Psoas muscle (tissue), 8 donors: ENCODE data around the gene TIMM44. TPM values are rescaled to one million over a fixed set of nuclear protein-coding genes. Genes with fewer than 3 reads are reported as not detected.

Source experiments
- ATAC-seq, 4 donors: fragments of 200-7000 bp; cut with Tn5 transposase; one replicate each; pipeline ENCODE4 v1.9.1; 2020; ENCODE audit warnings: moderate library complexity in 3 of 4, mild to moderate bottlenecking in 2 of 4
- DNase-seq, 2 donors: peaks; one replicate each; pipeline ENCODE4 v3.0.0-alpha.2; 2020
- H3K27ac ChIP-seq: fragments of 200-600 bp; one replicate; pipeline ENCODE4 v1.8.0; 2022
- H3K27me3 ChIP-seq, 3 donors: fragments of 200-600 bp in 1 of 3; one replicate each; pipeline versions ENCODE4 v1.6.1 to v1.8.0; 2013 to 2022; ENCODE audit warnings: low read length in 2 of 3, mild to moderate bottlenecking in 2 of 3, moderate library complexity in 1 of 3; ENCODE audit not compliant: insufficient read depth in 3 of 3
- H3K36me3 ChIP-seq, 2 donors: fragments of 200-600 bp in 1 of 2; one replicate each; pipeline versions ENCODE4 v1.6.1 to v1.8.0; 2013 to 2022; ENCODE audit warnings: low read depth in 1 of 2, mild to moderate bottlenecking in 1 of 2, moderate library complexity in 1 of 2; ENCODE audit not compliant: insufficient read depth in 1 of 2
- H3K4me1 ChIP-seq: fragments of 200-600 bp; one replicate; pipeline ENCODE4 v1.8.0; 2022
- H3K4me3 ChIP-seq: fragments of 200-600 bp; one replicate; pipeline ENCODE4 v1.8.0; 2022; ENCODE audit warnings: mild to moderate bottlenecking
- H3K9me3 ChIP-seq: fragments of 200-600 bp; one replicate; pipeline ENCODE4 v1.8.0; 2022
- WGBS, 3 donors: extraction: QIAGEN DNeasy Blood & Tissue Kit; methylation state at CpG; one replicate each; pipeline versions ENCODE4 v1.1.6 to v1.1.7; 2013; 5-methylcytosine and 5-hydroxymethylcytosine counted together
- intact Hi-C, 2 donors: fragments of 100-400 bp; cut with DNase I; formaldehyde crosslinking; loops; one replicate each; pipeline versions ENCODE4 v1.11.0 to v1.14.2; 2022
- polyA plus RNA-seq, 3 donors: library from polyadenylated mRNA; stranded (reverse); fragments of 200-250 nt; gene quantifications; one replicate each; pipeline ENCODE4 v1.2.3, GENCODE V29; 2013
- total RNA-seq, 4 donors: library from RNA; stranded (reverse); fragmentation: NEBNext Ultra II Directional in 2 of 4; extraction: Animal tissue kit (Norgen Biotek cat#: 25700) in 2 of 4; gene quantifications; one replicate each; pipeline versions ENCODE4 v1.2.1 to v1.2.4, GENCODE V29; 2021 to 2023
- TF ChIP-seq, protein P1 (sequence below): fragments of 200-600 bp; IDR thresholded peaks from one replicate; pipeline ENCODE4 v1.8.0; 2022; ENCODE audit warnings: antibody characterized with exemption
- donor health status: healthy with polysubstance abuse.
- donor health status: DM: no; HTN: no; CAD: no; lungs with moderate emphysema.
- donor health status: Bipolar disorder and iron deficiency.
- donor health status: healthy.
- donor health status: DM: yes; HTN: yes; CAD: no.
- donor health status: DM: no; HTN: no; CAD: no.
- donor health status: DM: no; HTN: no; CAD: no.
- donor health status: DM: yes; HTN: yes; CAD: no.

The TIMM44 gene
- total and polyA plus RNA-seq, 7 donors: 67.0 to 173 (median 95.1) TPM

DNA sequence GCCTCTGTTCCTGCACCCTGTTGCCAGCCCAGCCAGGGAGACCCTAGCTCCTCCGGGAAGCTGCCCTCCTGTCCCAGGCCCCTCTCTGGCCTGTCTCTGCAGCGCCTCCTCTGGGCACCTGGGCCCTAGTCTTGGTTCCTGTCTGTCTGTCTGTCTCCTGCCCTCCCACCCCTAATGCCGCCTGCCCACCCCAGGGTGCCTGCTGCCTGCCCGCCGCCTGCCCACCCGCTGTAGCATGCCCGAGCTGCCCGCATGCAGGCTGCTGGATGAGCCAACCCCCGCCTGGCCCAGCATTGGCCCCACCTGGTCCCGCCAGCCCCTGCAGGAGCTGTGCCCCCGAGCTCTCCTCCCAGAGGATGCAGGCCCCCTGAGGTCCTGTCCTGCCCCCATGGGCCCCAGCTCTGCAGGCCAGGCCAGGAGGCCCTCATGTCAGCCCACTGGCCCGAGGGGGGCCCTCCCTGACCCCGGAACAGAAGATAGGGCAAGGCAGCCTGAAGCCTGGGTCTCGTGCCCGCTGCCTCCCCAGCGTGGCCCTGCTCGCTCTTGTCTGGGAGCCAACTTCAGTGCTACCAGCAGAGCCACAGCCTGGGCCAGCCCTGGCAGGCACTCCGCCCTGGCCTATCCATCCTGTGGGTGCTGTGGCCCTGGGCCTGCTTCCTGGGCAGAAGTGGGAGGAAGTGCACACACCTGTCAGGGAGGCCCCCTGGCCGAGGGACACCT lies 34.6 kb downstream of the TIMM44 start:
- intact Hi-C loops: no loop called here
- no peak for DNase-seq
- H3K36me3 ChIP-seq: peaks cover 4 to 51% of the 10 kb centered on the region in 2 donors
- H3K27ac ChIP-seq: no peak overlapping the region
- H3K27me3 ChIP-seq: no peaks in the 10 kb centered on the region
- no peak overlapping the region for H3K4me3 ChIP-seq
- H3K9me3 ChIP-seq: no peaks in the 10 kb centered on the region
- peaks cover 14% of the 10 kb centered on the region for H3K4me1 ChIP-seq
- TF ChIP-seq, protein P1, sequence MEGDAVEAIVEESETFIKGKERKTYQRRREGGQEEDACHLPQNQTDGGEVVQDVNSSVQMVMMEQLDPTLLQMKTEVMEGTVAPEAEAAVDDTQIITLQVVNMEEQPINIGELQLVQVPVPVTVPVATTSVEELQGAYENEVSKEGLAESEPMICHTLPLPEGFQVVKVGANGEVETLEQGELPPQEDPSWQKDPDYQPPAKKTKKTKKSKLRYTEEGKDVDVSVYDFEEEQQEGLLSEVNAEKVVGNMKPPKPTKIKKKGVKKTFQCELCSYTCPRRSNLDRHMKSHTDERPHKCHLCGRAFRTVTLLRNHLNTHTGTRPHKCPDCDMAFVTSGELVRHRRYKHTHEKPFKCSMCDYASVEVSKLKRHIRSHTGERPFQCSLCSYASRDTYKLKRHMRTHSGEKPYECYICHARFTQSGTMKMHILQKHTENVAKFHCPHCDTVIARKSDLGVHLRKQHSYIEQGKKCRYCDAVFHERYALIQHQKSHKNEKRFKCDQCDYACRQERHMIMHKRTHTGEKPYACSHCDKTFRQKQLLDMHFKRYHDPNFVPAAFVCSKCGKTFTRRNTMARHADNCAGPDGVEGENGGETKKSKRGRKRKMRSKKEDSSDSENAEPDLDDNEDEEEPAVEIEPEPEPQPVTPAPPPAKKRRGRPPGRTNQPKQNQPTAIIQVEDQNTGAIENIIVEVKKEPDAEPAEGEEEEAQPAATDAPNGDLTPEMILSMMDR: no peak
- 83 to 90% (median 84%) methylated on average over 16 to 19 of the region's 19 CpGs for WGBS, 3 donors
- no peak for ATAC-seq

GRCh38 chr19:7908078-7908699 lies 35.3 kb downstream of the TIMM44 start:
- H3K4me3 ChIP-seq: no peak overlapping the region
- ATAC-seq: no peak
- TF ChIP-seq, protein P1: no peak
- H3K4me1 ChIP-seq: peaks cover 14% of the 10 kb centered on the region
- no peaks in the 10 kb centered on the region for H3K27me3 ChIP-seq
- H3K9me3 ChIP-seq: no peaks in the 10 kb centered on the region
- intact Hi-C loops: no loop called here
- H3K36me3 ChIP-seq: peaks cover 4 to 51% of the 10 kb centered on the region in 2 donors
- WGBS, 3 donors: 75 to 80% (median 80%) methylated on average over 13 to 14 of the region's 14 CpGs
- H3K27ac ChIP-seq: no peak overlapping the region
- no peak for DNase-seq

DNA sequence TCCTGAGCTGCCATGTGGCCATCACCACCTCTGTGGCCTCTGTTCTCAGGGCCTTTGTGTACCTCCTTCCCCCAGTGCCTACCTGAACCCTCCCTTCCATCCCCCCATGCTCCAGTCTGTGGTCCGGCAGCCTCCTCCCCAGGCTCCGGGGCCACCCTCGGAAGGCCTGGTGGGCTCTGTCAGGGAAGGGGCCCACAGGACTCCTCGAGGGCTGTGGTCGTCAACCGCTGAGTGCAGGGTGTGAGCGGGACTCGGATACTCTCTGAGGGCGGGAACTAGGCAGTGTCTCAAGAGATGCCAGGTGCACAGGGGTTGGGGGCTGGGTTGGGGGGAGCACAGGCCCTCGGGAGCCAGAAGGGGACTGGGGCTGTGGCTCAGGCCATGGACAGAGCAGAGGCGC lies 35.9 kb downstream of the TIMM44 start:
- ATAC-seq (no peak), DNase-seq (no peak)
- Histone ChIP-seq H3K27me3 (no peaks in the 10 kb centered on the region), H3K36me3 (peaks cover 4 to 48% of the 10 kb centered on the region in 2 donors), H3K4me3 (no peak overlapping the region), H3K27ac (no peak overlapping the region), H3K4me1 (peaks cover 19% of the 10 kb centered on the region), H3K9me3 (no peaks in the 10 kb centered on the region)
- intact Hi-C loops: no loop called here
- WGBS, 3 donors: 82 to 85% (median 83%) methylated on average over 11 of the region's 11 CpGs
- TF ChIP-seq, protein P1: no peak

DNA sequence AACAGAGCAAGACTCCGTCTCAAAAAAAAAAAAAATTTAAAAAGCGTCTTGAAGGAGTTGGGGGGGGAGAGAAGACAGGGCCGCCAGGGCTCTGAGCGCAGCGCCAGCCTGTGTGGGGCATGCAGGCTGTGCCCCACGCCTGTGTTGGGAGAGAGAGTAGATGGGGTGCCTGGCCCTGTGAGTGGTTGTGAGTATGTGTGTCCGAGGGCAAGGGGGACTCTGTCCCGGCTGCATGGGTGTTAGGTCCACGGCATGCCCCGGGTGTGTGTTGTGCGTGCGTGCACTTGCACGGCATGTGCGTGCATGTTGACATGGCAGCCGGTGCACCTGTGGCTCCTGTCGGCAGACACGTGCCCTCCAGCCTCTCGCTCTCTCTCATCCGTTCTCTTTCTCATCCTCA lies 36.3 kb downstream of the TIMM44 start:
- Histone ChIP-seq H3K36me3 (peaks cover 4 to 43% of the 10 kb centered on the region in 2 donors), H3K4me1 (peaks cover 22% of the 10 kb centered on the region), H3K4me3 (no peak overlapping the region), H3K27ac (no peak overlapping the region), H3K9me3 (no peaks in the 10 kb centered on the region), H3K27me3 (no peaks in the 10 kb centered on the region)
- TF ChIP-seq, protein P1: no peak
- DNase-seq (no peak), ATAC-seq (no peak)
- intact Hi-C loops: no loop called here
- 88 to 89% (median 89%) methylated on average over 19 of the region's 19 CpGs for WGBS, 3 donors
